Measurements from ENCODE around the gene TMEM140.

DNA sequence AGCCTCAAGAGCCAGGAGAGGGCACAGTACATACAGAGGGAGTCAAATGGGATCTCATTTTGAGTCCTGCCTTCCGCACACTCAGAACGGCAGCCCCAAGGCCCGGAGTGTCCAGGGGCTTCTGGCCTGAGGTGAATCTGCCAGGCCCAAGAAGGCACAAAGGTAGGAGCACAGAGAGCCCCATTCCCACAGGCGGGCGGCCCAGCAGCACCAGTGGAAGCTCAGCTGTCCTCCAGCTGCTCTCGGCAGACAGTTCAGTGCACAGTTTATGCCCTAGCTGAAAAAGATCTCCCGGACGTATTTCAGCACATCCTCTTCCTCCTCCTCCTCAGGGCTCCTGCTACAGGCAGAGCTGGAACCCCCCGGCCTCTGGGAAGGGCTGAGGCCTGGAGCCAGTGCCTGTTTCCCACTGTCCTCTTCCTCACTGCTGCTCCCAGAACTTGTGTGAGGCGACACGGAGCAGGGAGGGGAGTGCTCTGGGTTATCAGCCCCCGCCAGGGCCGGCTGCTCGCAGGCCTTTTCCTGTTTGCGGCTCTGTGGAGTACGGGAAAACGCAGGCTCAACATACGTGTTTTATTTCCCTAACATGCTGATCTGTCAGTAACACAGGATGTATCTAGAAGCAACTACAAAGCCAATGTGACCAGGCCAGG is 18.6 kb downstream of the TMEM140 start:
- TF ChIP-seq TARDBP (IDR thresholded peaks at IDR 0.05), result no peak
- no peak for TF ChIP-seq ZNF384 (IDR thresholded peaks at IDR 0.05)
- TF ChIP-seq SUZ12 (IDR thresholded peaks at IDR 0.05), result no peak
- TF ChIP-seq BHLHE40 (IDR thresholded peaks at IDR 0.05; ENCODE audit: borderline replicate concordance), result no peak
- TF ChIP-seq ARNT (IDR thresholded peaks at IDR 0.05), result no peak
- TF ChIP-seq, protein P1, sequence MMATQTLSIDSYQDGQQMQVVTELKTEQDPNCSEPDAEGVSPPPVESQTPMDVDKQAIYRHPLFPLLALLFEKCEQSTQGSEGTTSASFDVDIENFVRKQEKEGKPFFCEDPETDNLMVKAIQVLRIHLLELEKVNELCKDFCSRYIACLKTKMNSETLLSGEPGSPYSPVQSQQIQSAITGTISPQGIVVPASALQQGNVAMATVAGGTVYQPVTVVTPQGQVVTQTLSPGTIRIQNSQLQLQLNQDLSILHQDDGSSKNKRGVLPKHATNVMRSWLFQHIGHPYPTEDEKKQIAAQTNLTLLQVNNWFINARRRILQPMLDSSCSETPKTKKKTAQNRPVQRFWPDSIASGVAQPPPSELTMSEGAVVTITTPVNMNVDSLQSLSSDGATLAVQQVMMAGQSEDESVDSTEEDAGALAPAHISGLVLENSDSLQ (IDR thresholded peaks at IDR 0.05), result no peak
- no peak for TF ChIP-seq SP1 (IDR thresholded peaks at IDR 0.05)
- no peak for TF ChIP-seq HDGF (IDR thresholded peaks at IDR 0.05; ENCODE audit: borderline replicate concordance)
- no peak for TF ChIP-seq LEF1 (IDR thresholded peaks at IDR 0.05; ENCODE audit: borderline replicate concordance)
- TF ChIP-seq ELF4 (IDR thresholded peaks at IDR 0.05), result no peak
- TF ChIP-seq L3MBTL2 (conservative IDR thresholded peaks at IDR 0.05), result no peak
- no peak for TF ChIP-seq FOXA1 (IDR thresholded peaks at IDR 0.05)
- no peak for TF ChIP-seq FOXM1 (IDR thresholded peaks at IDR 0.05; ENCODE audit: borderline replicate concordance)
- no peak for TF ChIP-seq FOXK2 (IDR thresholded peaks at IDR 0.05)

Data from HEK293T (cell line).